ENCODE data around the gene NPAS1.
"Not testable (repeated sequence)": the region's sequence is repeated elsewhere in the genome, so short reads cannot be mapped to it uniquely, and the experiment has no call there.

The NPAS1 gene

DNA sequence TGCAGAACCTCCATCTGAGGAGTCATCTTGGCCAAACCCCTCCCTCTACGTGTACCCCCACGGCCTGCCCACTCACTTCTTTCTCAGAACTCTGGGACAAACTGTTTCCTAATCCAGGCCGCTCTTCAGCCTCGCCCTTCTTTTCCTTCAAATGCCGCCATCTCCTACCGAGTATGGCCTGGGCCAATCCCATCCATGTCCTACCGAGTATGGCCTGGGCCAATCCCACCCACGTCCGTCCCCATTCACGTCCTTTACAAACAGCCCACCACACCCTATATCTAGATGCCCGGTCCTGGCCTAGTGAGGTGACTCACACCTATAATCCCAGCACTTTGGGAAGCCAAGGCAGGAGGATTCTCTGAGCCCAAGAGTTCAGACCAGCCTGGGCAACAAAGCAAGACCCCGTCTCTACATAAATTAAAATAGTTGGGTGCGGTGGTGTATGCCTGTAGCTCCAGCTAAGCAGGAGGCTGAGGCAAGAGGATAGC, 27.7 kb downstream of the NPAS1 start:
- no peak for DNase-seq
- no peak for ATAC-seq

DNA sequence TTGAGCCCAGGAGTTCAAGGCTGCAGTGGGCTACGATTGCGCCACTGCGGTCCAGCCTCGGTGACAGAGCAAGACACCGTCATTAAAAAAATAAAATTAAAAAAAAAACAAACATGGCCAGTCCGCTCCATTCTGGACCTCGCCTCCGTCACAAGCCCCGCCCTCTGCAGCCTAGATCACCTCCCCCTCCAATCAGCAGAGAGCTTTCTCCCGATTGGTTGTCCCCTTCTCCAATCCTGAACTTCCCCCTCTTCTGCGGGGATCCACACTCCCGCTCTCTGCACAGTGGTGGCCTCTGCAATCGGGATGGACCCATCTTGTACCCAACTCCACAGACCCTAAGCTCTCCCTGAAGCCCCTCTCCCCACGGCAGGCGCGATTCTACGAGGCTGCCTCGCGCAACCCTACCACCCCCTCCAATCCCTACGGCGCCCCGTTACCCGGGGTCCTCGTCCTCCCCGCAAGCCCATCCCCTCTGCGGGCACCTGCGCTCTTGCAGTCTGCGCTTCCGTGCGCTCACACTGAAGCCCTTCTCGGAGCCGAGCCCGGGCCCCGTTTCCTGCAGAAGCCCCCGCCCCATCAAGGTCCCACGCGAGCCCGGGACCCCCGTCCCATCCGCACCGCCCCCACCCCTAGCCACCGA, 28.2 kb downstream of the NPAS1 start:
- ATAC-seq (peak; percentile 67), DNase-seq (peak; percentile 83)

DNA sequence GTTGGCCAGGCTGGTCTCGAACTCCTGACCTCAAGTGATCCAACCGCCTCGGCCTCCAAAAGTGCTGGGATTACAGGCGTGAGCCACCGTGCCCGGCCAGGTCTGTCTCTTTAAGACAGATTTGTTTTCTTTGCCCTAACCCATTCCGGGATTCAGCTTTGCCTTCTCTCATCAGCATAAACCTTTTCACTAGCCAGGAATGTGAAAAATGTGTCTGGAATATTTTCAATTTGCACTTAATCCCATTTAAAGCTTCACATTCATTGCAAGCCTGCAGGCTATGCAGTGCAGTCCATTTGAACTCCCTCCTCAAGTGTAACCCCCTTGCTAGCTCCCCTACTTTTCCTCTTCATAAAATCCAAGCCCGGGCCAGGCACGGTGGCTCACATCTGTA, 29.7 kb downstream of the NPAS1 start:
- DNase-seq (no peak), ATAC-seq (no peak)

DNA sequence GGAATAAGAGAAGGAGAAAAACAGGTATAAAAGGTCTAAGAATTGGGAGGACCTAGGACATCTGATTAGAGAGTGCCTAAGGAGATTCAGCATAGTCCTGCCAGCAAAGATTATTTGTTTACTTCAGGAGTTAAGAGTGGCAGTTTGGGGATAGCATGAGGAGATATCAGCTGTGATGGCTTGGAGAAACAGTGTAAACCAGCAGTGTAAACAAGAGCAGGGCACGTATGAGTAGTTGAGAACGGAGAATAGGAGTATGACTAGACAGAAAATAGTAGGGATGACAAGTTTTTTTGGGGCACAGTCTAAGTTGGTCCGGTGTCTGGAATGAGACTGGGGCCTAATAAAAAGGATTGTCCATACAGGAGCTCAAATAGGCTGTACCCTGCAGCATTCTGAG, 30.9 kb downstream of the NPAS1 start:
- not testable (repeated sequence) for ATAC-seq, DNase-seq

DNA sequence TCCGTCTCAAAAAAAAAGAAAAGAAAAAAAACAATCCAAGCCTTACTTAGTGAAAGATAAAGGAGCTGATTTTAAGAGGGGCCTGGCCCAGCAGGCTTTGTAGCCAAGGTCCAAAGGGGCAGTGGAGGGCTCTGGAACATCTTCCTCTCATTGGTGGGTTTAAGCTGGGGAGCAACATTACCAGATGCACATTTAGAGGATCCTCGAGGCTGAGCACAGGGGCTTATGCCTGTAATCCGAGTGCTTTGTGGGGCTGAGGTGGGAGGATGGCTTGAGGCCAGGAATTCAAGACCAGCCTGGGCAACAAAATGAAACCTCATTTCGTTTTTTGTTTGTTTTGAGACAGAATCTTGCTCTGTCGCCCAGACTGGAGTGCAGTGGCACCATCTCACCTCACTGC, 36.8 kb downstream of the NPAS1 start:
- ATAC-seq = no peak
- DNase-seq = no peak

DNA sequence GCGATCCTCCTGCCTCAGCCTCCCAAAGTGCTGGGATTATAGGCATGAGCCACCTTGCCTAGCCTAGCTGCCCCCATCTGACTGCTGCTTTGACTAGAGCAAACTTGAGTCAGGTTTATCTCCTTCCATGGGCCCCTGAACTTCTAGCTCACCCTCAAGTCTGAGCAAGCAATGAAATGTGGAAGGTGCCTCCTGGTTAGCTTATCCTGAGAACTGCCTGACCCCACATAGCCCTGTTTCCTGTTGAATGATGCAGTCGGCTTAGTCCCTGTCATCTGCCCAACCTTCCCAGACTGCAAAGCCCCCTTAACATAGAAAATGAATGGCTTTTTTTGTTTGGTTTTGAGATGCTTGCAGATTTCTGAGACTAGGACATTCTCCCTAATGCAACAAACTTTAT, 37.7 kb downstream of the NPAS1 start:
- DNase-seq = no peak
- no peak for ATAC-seq

DNA sequence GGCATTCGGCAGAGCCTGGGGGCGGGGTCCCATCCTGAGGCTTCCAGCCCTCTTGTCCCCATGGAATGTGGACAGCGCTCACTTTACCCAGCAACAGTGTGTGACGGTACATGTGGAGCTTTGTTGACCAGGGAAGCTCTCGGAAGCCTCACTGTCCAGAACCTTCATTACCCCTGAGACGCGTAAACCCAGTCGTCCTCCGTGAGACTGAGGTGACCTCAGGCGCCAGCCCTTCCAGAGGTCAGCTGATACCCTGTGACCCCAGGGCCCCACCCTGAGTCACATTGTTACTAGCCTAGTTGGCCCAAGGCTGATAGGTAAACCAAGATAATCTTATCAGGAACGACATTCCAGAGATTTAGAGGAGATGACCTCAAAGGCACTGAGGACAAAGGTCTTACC, 39.0 kb downstream of the NPAS1 start:
- DNase-seq (no peak), ATAC-seq (no peak)

DNA sequence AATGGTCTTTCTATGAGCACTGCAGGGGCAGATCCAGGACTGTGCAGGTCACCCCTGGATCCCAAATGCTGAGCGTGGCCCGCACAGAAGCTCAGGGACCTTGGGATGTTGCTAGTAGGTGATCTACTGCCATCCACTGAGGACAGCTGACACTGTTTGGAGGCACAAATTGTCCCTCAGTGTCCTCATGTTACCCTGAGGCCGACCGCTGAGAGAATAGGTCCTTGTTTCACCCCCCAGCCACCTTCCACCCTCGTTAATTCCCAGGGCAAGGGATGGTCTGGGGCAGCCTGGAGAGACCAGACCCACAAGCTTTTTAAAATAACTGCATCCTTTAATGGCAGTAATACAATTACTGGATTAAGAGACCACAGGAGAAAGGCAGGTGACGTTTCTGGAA, 44.2 kb downstream of the NPAS1 start:
- ATAC-seq (no peak), DNase-seq (no peak)

DNA sequence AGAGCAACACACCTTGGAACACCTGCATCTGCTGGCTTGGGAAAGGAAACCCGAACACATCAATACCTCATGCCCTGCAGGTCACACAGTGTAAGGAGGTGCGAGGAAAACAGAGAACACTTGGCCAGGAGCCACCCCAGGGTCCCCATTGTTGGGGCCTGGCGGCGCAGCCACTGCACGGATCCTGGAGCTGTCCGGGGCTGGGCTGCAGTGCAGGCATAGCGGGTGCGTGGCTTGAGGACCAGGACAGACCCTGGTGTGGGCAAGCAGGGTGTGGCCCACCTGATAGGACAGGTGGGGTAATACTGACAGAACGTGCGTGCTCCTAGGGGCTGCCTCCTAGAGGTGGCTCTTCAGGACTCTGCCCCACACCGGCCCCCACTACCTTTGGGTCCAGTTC, 45.6 kb downstream of the NPAS1 start:
- no peak for ATAC-seq
- no peak for DNase-seq

DNA sequence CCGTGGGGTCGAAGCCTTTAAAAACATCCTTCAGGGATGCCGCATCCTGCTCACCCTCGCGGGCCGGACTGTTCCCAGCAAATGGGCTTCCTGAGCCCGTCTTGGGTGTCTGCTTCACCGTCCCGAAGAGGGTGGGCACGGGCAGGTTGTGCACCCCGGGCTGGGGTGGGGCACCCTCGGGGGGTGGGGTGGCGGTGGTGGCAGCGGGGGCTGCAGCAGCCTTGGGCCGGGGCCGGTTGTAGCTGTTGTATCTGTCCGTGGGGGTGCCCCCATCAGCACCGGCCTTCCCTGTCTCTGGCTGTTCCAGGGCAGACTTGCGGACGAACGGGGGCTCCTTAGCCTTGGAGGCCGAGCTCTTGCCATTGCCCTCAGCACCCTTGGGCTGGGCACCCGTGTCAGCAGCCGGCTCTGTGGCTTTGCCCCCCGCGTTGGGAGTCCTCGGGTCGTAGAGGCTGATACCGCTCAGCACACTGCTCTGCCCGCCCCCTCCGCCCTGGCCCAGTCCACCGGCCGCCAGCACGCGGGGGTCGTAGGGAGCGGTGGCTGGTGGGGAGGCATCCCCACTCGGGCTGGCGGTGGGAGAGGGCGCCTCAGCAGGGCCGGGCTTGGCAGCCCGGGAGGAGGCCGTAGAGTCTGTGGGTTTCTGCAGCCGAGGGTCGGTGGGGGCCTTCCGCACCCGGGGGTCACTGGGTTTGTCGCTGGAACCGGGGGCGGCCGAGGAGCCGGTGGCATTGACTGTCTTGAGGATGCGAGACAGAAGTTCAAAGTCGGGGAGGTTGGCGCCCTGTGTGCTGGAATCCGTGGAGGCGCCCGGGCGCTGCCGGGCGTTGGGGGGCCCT, 47.0 kb downstream of the NPAS1 start:
- no peak for DNase-seq
- no peak for ATAC-seq

DNA sequence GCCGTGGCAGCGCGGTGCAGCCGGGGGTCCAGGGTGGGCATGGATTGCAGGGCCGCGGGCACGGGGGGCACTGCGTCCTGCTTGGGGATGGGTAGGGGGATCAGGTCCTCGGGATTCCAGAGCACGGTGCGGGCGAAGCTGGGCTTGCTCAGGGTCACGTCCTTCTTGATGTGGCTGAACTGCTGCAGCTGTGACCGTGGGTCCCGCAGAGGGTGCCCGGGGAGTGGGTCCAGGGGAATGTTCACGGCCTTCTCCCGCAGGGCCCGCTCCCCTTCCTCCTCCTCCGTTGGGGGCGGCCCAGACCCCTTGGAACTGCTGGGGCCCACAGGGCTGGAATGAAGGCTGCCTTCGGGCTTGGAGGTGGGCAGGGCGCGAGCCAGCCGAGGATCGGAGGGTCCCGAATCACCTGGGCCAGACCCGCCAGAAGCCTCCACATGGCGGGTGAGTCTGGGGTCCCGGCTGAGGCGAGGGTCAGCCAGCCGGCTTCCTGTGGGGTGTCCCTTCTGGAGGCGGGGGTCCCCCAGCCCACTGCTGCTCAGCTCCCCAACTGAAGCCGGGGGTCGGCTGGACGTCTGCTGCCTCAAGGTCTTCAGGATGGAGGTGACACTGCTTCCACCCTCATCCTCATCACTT, 47.7 kb downstream of the NPAS1 start:
- no peak for ATAC-seq
- no peak for DNase-seq

DNA sequence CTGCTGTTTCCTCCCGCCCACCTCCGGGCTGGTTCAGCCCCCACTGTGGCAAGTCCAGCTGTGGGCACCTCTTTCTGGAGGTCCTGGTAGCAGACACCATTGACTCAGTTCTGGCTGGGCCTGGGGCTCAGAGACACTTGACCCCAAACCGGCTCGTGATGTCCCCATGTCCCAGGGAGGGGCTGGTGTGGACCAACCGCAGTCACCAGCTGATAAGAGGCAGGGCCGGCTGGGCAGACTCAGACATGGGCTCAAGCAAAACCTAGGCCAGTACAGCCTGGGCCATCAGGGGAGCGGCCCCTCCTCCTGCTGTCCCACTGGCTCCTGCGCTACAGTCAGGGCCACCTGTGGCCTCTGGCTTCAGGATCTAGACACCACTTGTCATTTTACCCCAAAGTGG, 48.6 kb downstream of the NPAS1 start:
- DNase-seq (no peak), ATAC-seq (no peak)

DNA sequence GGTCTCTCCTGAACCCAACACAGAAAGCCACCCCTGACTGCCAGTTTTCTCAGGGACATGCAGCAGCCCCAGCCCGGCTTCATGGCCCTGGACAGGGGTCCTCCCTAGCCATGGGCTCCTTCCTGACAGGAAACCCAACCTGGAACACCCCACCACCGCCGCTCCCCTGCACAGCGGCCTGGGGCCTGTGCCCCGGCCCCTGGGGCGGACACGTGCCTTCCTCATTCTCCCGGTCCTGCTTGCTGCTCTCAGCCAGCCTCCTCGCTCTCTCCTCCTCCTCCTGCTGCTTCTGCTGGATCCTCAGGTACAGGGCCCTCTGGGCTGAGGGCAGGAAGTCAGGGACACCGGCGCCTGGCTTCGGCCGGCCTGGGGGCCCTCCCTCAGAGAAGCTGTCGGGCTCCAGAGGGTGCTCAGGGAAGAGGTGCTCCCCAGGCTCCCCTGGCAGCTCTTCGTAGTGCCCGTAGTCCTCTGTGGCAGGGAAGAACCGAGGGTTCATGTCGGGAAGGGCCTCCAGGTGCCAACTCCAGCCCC, 49.3 kb downstream of the NPAS1 start:
- no peak for ATAC-seq
- DNase-seq = no peak

DNA sequence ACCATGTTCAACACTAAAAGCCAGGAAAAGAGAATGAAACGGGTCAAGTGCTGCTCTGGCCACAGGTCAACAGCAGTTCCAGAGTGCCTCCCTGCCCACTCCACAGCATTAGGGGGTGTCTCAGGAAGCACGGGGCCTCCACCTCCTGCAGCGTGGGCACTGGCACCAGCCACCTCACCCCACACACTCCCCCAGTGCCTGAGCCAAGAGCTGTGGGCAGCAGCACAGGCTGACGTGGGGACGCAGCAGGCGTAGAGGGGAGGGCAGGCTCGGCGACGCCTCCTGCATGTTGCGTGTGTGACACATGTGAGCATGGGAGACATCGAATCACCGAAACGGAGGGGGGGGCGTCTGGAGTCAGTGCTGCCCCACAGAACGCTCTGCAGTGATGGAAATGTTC, 50.2 kb downstream of the NPAS1 start:
- ATAC-seq (no peak), DNase-seq (no peak)

DNA sequence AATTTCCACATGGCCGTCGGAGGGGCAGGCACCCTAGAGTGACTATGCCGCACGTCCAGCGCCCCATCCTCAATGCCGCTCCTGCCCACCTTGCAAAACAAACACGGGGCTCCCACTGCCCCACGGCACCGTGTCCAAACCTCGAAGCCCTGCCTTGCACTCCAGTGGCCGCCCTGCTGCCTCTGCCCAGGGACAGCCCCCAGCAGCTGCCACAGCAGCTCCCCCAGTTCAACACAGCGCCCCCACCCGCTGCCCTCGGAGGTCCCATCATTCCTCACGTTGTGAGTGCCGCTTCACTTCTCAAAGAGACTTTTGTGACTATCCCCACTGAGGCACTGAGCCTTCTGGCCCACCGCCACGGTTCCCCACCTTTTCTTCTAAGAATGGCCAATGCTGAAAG, 51.1 kb downstream of the NPAS1 start:
- DNase-seq = no peak
- no peak for ATAC-seq

DNA sequence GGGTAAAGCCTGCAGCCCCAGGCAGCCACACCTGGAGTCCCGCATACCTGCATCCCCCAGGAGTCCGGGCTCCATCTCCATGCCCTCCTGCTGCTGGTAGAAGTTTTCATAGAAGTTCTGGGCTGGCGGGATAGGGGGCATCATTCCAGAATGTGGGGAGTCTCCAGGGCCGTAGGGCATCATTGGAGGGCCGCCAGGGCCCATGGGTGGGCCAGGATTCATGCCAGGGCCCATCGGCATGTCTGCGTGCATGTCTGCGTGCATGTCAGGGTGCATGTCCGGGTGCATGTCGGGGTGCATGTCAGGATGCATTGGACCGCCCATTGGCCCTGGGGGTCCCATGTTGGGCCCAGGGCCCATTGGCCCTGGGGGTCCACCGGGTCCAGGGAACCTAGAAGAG, 52.1 kb downstream of the NPAS1 start:
- DNase-seq (no peak), ATAC-seq (no peak)

DNA sequence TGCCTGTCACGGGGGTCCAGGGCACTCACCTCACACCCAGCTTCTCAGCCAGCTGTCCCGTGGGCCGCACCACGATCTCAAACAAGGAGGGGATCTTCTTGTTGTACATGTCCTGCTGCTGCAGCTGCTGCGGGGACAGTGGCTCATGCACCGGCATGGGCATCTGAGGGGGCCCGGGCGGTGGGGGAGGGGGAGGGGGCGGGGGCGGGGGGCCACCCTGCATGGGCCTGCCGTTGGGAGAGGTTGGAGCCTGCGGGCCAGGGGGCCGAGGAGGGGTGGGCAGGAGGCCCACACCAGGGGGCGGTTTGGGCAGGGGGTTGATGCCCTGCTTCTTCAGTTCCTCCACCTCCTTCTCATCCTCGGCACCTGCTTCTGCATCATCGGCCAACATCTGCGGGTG, 52.7 kb downstream of the NPAS1 start:
- no peak for DNase-seq
- no peak for ATAC-seq

DNA sequence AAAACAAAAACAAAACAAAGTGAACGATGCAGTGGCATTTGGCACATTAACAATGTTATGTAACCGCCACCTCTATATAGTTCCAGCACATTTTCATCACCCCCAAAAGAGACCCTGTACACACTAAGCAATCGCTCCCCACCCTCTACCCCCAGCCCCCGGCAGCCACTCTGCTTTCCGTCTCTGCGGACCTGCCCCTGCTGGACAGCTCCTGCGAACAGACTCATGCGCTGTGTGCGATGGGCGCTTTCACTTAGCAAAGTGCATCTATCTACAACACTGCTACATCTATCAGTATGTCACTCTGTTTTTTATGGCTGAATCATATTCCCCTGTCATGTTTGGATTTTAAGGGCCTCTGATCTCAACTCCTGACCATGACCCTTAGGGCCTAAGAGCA, 53.9 kb downstream of the NPAS1 start:
- ATAC-seq (no peak), DNase-seq (no peak)

DNA sequence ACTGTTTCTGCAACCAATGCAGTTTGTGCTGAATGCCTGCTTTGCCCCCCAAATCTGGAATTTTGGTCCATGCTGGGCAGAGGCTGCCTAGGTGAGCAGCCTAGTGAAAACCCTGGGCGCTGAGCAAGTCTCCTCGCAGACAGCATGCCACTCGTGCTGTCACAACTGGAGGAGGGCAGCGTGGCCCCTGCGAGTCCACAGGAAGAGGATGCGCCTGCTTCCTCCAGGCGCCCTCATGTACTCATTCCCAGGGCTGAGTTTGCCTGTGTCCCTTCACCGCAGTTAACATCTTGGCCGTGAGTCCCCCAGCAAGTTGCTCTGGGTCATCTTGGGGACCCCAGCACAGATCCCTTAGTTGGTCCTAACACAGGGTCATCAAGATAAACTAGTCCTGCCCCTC, 55.0 kb downstream of the NPAS1 start:
- no peak for ATAC-seq
- DNase-seq = no peak

DNA sequence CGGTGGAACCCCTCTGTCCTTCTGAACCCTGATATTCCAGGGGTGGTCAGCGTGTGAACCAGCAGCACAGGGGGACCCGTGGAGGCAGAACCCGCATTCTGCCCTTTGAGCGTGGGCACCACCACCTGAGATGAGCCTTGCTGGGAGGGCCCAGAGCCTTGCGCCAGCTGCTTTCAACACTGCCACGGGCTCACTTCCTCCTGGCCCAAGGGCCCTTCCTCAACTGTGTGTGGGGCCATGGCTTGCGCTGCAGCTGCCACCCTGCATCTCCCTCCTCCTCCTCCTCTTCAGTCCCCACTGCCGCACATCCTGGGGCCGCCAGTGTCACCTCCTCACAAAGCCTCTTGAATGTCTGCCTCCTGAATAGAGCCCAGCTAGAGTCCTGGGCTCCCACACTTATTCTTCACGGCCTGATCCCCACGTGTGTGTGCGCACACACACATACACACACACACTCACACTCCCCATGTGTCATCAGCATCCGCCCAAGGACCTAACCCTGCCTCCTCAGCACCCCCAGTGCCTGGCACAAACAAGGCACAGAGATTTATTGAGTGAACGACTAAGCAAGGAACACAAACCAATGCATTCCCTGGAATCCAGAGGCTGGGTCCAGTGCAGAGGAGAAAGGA, 55.7 kb downstream of the NPAS1 start:
- ATAC-seq (no peak), DNase-seq (no peak)

DNA sequence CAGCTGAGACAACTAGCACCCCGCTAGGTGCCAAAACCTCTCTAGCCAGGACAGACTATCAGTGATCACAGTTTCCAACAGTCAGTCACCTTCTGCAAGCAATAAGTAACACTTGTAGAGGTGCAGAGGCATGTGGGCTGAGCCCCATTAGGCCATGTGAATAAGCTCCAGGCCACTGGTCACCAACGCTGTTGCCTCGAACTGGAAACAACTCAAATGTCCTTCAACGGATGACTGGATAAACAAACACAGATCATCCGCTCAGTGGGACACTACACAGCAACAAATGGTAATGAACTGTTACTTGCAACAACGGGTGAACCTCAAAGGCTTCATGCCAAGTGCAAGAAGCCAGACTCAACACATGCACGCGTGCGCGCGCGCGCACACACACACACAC, 56.3 kb downstream of the NPAS1 start:
- no peak for DNase-seq
- ATAC-seq = no peak

DNA sequence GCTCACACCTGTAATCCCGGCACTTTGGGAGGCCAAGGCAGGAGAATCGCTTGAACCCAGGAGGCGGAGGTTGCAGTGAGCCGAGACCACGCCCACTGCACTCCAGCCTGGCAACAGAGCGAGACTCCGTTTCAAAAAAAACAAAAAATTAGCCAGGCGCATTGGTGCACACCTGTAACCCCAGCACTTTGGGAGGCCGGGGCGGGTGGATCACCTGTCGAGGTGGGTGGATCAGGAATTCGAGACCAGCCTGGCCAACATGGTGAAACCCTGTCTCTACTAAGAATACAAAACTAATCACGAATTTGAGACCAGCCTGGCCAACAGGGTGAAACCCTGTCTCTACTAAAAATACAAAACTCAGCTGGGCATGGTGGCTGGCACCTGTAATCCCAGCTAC, 58.7 kb downstream of the NPAS1 start:
- DNase-seq, ATAC-seq: not testable (repeated sequence)

DNA sequence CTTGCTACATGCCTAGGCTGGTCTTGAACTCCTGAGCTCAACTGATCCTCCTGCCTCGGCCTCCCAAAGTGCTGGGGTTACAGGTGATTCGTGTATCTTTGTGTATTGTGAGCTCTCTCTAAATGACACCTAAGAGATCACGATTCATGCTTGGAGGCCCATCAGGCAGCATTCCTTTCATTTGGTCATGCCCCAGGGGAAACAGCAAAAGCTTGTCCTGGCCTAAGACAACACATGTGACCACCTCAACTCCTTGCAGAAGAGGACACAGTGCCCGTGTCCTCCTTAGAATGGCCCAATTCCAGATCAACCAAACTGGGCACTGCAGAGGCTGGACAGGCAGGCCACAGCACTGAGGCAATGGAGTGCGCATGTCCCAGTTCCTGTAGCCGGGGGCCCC, 61.5 kb downstream of the NPAS1 start:
- no peak for DNase-seq
- ATAC-seq = no peak
